ENCODE data around the gene ADGRG3.

- TF ChIP-seq CTCF (conservative IDR thresholded peaks at IDR 0.05) (no peak), ZFX (IDR thresholded peaks at IDR 0.05) (no peak)
These were observed 32.6 kb upstream of the ADGRG3 start for GRCh38 chr16:57635266-57636097.
